DOHH2 (cell line): ENCODE measurements around the gene RTN3.

Experiments
- H3F3A ChIP-seq: fragments of 200-600 bp; sonication (generic), shearing (Covaris generic); 2 replicates; pipeline ENCODE4 v1.6.0; 2016; ENCODE audit warnings: antibody characterized with exemption, mild to moderate bottlenecking; ENCODE audit not compliant: control insufficient read depth, insufficient read depth
- H3K27ac ChIP-seq: fragments of 200-600 bp; sonication (generic); 2 replicates; pipeline ENCODE4 v1.5.1; 2014; ENCODE audit warnings: low read depth, mild to moderate bottlenecking, low read length, moderate library complexity
- H3K27me3 ChIP-seq: fragments of 200-600 bp; sonication (generic); 2 replicates; pipeline ENCODE4 v1.6.1; 2014; ENCODE audit warnings: mild to moderate bottlenecking, low read length, mixed read lengths; ENCODE audit not compliant: control insufficient read depth
- H3K36me3 ChIP-seq: fragments of 200-600 bp; sonication (generic); 2 replicates; pipeline ENCODE4 v1.6.1; 2014; ENCODE audit warnings: mild to moderate bottlenecking, low read length, moderate library complexity, mixed read lengths; ENCODE audit not compliant: control insufficient read depth
- H3K4me1 ChIP-seq: fragments of 200-600 bp; sonication (generic); 2 replicates; pipeline ENCODE4 v1.6.1; 2014; ENCODE audit warnings: mild to moderate bottlenecking, low read length, mixed read lengths; ENCODE audit not compliant: control insufficient read depth
- H3K4me2 ChIP-seq: fragments of 200-600 bp; sonication (generic); 2 replicates; pipeline ENCODE4 v1.6.0; 2014; ENCODE audit warnings: mild to moderate bottlenecking, low read length, moderate library complexity
- H3K4me3 ChIP-seq: fragments of 200-600 bp; sonication (generic); 2 replicates; pipeline ENCODE4 v1.5.1; 2014; ENCODE audit warnings: mild to moderate bottlenecking, low read length, mixed read lengths
- H3K79me2 ChIP-seq: fragments of 200-600 bp; sonication (generic); 2 replicates; pipeline ENCODE4 v1.6.1; 2014; ENCODE audit warnings: mild to moderate bottlenecking, low read length, mixed read lengths; ENCODE audit not compliant: control insufficient read depth
- H3K9me2 ChIP-seq: fragments of 200-600 bp; sonication (generic); replicated peaks from 2 replicates; pipeline ENCODE4 v1.6.1; 2014; ENCODE audit warnings: mild to moderate bottlenecking, low read length, mixed read lengths; ENCODE audit not compliant: control insufficient read depth
- H3K9me3 ChIP-seq: fragments of 200-600 bp; sonication (generic); 2 replicates; pipeline ENCODE4 v1.6.1; 2014; ENCODE audit warnings: antibody characterized with exemption, low read length, mixed read lengths; ENCODE audit not compliant: control insufficient read depth, insufficient read depth
- H4K20me1 ChIP-seq: fragments of 200-600 bp; sonication (generic); 2 replicates; pipeline ENCODE4 v1.6.0; 2014; ENCODE audit warnings: low read depth, mild to moderate bottlenecking, antibody characterized with exemption, low read length, moderate library complexity; ENCODE audit not compliant: control insufficient read depth, insufficient read depth
- EZH2phosphoT487 ChIP-seq: fragments of 200-600 bp; sonication (generic); IDR thresholded peaks from 2 replicates; pipeline ENCODE4 v1.6.1; 2017; ENCODE audit warnings: borderline replicate concordance, mild to moderate bottlenecking, antibody characterized with exemption, low read length, moderate library complexity, mixed read lengths
- TF ChIP-seq, protein P1 (sequence below): fragments of 200-600 bp; sonication (generic); IDR thresholded peaks from one replicate; pipeline ENCODE4 v1.5.1; 2014; ENCODE audit warnings: antibody characterized with exemption, mild to moderate bottlenecking, low read depth, low read length; ENCODE audit not compliant: poor library complexity, severe bottlenecking

The RTN3 gene

DNA sequence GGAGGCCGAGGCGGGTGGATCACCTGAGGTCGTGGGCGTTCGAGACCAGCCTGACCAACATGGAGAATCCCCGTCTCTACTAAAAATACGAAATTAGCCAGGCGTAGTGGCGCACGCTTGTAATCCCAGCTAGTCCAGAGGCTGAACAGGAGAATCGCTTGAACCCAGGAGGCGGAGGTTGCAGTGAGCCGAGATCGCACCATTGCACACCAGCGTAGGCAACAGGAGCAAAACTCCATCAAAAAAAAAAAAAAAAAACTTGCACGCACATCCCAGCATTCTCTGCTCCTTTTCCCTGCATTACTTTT, 9.2 kb upstream of the RTN3 start:
- H3K4me3 ChIP-seq: peak overlapping the region; percentile 75; the same call in 1 of the 2 replicates
- H3K27ac ChIP-seq: no peak overlapping the region
- peak overlapping the region; percentile 98 for H3K4me2 ChIP-seq

DNA sequence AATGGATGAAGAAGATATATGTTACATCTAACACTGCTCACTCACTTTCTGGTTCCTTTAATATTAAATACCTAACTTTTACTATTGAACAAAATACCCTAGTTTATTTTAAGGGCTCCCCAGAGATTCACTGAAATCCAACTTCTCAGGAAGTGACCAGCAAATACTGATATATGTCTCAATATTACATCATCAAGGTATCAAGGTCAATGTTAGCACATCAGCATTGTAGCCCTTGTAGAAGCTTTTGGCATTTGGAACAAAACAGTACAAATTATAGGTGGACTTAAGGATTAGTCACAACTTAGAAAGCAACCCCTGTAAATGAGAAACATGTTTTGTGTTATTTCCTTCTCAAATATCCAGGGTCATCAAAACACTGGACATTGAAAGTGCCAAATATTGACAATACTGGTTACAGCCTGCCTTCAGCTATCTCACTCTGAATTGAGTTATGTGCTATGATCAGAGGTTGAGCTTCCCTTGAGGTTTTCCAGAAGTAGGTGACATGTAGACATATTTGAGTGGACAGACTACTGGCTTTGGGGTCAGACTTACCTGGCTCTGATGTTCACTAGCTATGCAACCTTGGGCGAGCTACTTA, 8.3 kb upstream of the RTN3 start:
- TF ChIP-seq, protein P1, sequence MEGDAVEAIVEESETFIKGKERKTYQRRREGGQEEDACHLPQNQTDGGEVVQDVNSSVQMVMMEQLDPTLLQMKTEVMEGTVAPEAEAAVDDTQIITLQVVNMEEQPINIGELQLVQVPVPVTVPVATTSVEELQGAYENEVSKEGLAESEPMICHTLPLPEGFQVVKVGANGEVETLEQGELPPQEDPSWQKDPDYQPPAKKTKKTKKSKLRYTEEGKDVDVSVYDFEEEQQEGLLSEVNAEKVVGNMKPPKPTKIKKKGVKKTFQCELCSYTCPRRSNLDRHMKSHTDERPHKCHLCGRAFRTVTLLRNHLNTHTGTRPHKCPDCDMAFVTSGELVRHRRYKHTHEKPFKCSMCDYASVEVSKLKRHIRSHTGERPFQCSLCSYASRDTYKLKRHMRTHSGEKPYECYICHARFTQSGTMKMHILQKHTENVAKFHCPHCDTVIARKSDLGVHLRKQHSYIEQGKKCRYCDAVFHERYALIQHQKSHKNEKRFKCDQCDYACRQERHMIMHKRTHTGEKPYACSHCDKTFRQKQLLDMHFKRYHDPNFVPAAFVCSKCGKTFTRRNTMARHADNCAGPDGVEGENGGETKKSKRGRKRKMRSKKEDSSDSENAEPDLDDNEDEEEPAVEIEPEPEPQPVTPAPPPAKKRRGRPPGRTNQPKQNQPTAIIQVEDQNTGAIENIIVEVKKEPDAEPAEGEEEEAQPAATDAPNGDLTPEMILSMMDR: no peak
- no peak for TF ChIP-seq EZH2phosphoT487
- H3K4me1 ChIP-seq: peaks cover 19% of the 10 kb centered on the region
- no peaks in the 10 kb centered on the region for H3K9me2 ChIP-seq
- no peak overlapping the region for H3K4me3 ChIP-seq
- no peaks in the 10 kb centered on the region for H3K36me3 ChIP-seq
- H3K4me2 ChIP-seq: no peak overlapping the region
- peaks cover 4% of the 10 kb centered on the region; the same call in 1 of the 2 replicates for H3F3A ChIP-seq
- H3K9me3 ChIP-seq: no peaks in the 10 kb centered on the region
- no peak overlapping the region for H3K27ac ChIP-seq
- H3K79me2 ChIP-seq: peaks cover 27% of the 10 kb centered on the region
- H3K27me3 ChIP-seq: peaks cover 2% of the 10 kb centered on the region; the same call in 1 of the 2 replicates
- H4K20me1 ChIP-seq: no peaks in the 10 kb centered on the region

More for the DNA sequence above, 9.2 kb upstream of the RTN3 start:
- Histone ChIP-seq H3K9me3 (no peaks in the 10 kb centered on the region), H3F3A (peaks cover 4% of the 10 kb centered on the region; the same call in 1 of the 2 replicates), H3K4me1 (peaks cover 19% of the 10 kb centered on the region), H3K27me3 (peaks cover 2% of the 10 kb centered on the region; the same call in 1 of the 2 replicates), H4K20me1 (no peaks in the 10 kb centered on the region), H3K79me2 (peaks cover 36% of the 10 kb centered on the region), H3K36me3 (no peaks in the 10 kb centered on the region), H3K9me2 (no peaks in the 10 kb centered on the region)
- TF ChIP-seq, protein P1: no peak
- no peak for TF ChIP-seq EZH2phosphoT487

DNA sequence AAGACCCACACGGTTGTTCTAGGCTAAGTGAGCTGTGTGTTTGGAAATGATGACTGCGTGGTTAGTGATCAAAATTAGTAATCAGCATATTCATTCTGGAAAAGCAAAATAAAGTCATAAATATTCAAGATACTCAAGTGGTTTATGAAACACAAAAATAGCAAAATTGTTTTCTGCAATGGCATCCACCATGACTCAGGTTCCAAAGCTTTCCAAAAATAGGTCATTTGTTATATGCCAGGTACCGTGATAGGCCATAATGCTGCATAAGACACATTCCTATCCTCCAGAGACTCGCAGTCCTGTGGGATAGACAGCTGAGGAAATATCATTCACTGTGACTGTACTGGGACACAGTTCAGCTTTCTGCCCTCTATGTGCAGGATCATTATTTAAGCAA, 7.7 kb upstream of the RTN3 start:
- no peak overlapping the region for H3K4me2 ChIP-seq
- TF ChIP-seq, protein P1: no peak
- TF ChIP-seq EZH2phosphoT487: no peak
- no peak overlapping the region for H3K27ac ChIP-seq

More for the DNA sequence above, 7.7 kb upstream of the RTN3 start:
- Histone ChIP-seq H3K27me3 (peaks cover 2% of the 10 kb centered on the region; the same call in 1 of the 2 replicates), H3K4me1 (peaks cover 19% of the 10 kb centered on the region), H3K79me2 (peaks cover 22% of the 10 kb centered on the region), H4K20me1 (no peaks in the 10 kb centered on the region), H3K9me3 (no peaks in the 10 kb centered on the region), H3F3A (peaks cover 4% of the 10 kb centered on the region; the same call in 1 of the 2 replicates), H3K4me3 (no peak overlapping the region), H3K9me2 (no peaks in the 10 kb centered on the region), H3K36me3 (no peaks in the 10 kb centered on the region)
